ENCODE data around the gene MEIOB.
"Not testable (repeated sequence)": the region's sequence is repeated elsewhere in the genome, so short reads cannot be mapped to it uniquely, and the experiment has no call there.

Gene MEIOB

DNA sequence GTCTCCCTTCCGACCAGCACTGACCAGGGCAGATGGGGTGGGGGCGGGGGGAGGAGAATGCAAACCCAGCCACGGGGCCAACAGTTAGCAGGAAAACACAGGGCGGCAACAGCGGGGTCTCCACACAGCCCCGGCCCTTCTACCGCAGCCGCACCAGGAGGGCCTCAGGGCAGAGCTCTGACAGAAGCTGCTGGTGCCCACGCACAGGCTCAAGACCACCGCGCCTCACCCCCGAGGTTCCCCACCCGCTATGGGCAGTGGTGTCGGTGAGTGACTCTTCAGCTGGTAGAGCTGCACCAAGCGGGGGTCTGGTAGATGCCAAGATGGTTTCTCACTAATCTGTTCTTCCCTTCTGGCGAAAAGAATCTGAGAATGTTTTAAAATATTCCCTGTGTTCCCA, 61.4 kb downstream of the MEIOB start:
- no peak for DNase-seq (ENCODE audit: low read depth)

DNA sequence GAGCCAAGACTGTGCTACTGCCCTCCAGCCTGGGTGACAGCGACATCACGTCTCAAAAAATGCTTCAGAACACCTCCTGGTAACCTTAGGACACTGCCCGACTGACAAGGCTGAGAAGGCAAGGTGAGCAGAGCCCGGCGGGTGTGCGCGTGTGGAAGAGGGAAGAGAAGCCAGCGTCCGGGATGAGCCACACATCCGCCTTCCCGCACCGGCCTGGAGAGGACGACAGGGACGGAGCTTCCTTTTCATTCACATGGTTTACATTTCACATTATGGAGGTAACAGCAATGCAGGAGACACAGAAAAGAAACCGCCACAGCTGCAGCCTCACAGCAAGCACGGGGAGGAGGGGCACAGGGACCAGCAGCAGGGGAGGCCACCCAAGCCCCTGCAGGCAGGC, 61.9 kb downstream of the MEIOB start:
- DNase-seq (ENCODE audit: low read depth) = no peak

GRCh38 chr16:1809281-1809801, 62.6 kb downstream of the MEIOB start:
- DNase-seq (ENCODE audit: low read depth) = no peak

GRCh38 chr16:1808691-1809090, 63.3 kb downstream of the MEIOB start:
- no peak for DNase-seq (ENCODE audit: low read depth)

- no peak for DNase-seq (ENCODE audit: low read depth)
Measured at GRCh38 chr16:1807626-1808025, 64.3 kb downstream of the MEIOB start.

GRCh38 chr16:1800701-1801100, 71.3 kb downstream of the MEIOB start:
- DNase-seq (ENCODE audit: low read depth) = no peak

- DNase-seq (ENCODE audit: low read depth) = not testable (repeated sequence)
Measured at GRCh38 chr16:1799263-1799662, 72.7 kb downstream of the MEIOB start.

GRCh38 chr16:1794908-1795666, 76.9 kb downstream of the MEIOB start:
- no peak for DNase-seq (ENCODE audit: low read depth)

DNA sequence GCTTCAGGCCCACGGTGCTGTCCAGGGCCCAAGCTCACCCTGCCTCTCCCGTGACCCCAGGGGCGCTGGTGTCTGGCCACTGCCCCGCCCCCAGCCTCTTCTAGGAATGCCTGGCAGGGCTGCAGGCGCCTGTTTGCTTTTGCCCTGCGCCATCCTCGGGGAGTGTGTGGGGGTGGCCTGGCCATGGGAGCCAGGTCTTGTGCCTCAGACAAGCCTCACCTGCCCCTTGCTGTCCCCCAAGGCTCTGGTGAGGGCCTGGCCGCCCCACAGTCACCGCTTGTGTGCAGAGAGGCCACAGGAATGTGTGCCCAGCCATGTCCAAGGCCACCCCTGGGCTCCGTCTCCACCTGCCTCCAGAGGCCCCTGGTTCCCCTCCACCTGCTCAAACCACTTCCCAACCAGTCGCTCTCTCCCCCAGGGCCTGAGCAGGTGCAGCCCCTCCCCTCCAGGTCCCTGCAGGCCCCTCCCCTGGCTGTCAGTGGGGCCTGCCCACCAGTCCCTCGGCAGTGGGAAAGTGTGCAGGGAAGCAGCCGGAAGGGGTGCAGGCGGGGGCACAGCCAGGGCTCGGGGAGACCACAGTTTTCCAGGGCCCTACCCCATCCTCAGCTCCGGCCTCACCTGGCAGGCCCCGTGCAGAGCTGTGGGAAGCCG, 77.6 kb downstream of the MEIOB start:
- DNase-seq (ENCODE audit: low read depth) = no peak

- DNase-seq (ENCODE audit: low read depth) = no peak
Measured at GRCh38 chr16:1793578-1794220, 78.3 kb downstream of the MEIOB start, which contains the start of gene IGFALS. Gene IGFALS (minus strand): TSS chr16:1793705. CDS start chr16:1793652, 53 bp downstream.

- no peak for DNase-seq (ENCODE audit: low read depth)
Measured at GRCh38 chr16:1792836-1793577, 79.0 kb downstream of the MEIOB start.

GRCh38 chr16:1791943-1792812, 79.8 kb downstream of the MEIOB start:
- no peak for DNase-seq (ENCODE audit: low read depth)

- no peak for DNase-seq (ENCODE audit: low read depth)
Measured at GRCh38 chr16:1791256-1791942, 80.6 kb downstream of the MEIOB start.

DNA sequence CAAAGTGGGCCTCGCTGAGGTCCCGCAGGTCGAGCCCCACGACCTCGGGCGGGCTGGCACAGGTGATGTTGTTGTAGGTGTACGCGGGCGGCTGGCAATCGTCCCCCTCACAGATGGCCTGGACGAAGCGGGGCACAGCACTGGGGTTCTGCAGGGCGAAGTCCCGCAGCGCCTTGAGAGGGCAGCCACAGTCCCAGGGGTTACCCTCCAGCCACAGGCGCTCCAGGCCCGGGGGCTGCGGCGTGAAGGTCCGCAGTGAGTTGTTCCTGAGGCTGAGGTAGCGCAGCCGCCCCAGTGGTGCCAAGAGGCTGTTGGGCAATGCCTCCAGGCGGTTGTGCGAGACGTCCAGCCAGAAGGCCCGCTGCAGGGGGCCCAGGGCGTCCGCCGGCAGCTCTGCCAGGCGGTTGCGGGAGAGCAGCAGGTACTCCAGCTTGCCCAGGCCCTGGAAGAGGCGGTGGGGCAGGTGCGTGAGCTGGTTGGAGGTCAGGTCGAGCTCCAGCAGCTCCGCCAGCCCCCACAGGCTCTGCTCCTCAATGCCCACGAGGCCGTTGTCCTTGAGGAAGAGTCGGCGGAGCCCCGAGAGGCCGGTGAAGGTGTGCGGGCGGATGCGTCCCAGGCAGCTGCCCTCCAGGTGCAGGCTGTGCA, 81.2 kb downstream of the MEIOB start:
- no peak for DNase-seq (ENCODE audit: low read depth)

DNA sequence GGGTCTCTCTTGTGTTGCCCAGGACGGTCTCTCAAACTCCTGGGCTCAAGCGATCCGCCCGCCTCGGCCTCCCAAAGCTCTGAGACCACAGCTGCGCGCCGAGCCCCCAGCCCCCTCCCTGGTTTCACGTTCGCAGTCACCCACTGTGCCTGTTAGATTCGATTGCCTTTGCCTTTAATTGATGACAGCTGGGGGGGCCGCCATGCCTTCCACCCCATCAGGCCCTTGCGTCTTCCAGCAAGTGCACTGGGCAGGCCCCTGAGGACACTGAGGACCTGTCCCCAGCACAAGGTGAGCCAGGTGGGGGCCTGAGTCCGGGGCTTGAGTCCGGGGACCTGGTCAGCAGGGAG, 81.7 kb downstream of the MEIOB start:
- no peak for DNase-seq (ENCODE audit: low read depth)

GRCh38 chr16:1789643-1790045, 82.3 kb downstream of the MEIOB start:
- DNase-seq (ENCODE audit: low read depth) = no peak

DNA sequence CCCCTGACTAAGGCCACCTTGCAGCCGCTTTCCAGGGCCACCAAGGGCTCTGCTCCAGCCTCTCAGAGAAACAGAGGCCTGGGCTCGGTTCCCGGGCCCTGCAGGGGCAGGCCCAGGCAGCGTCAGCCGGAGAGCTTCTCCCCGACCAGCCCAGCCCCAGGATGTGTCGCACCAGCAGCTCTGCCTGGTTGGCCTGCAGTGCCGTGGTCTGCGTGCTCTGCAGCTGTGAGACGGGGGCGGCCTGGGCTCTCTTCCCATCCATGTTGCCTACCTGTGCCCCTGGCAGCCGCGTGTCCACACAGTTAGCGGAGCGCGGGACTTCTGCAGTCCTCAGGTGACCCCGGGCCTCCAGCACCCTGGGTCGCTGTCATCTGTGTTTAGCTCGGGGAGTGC, 83.3 kb downstream of the MEIOB start:
- DNase-seq (ENCODE audit: low read depth) = no peak

DNA sequence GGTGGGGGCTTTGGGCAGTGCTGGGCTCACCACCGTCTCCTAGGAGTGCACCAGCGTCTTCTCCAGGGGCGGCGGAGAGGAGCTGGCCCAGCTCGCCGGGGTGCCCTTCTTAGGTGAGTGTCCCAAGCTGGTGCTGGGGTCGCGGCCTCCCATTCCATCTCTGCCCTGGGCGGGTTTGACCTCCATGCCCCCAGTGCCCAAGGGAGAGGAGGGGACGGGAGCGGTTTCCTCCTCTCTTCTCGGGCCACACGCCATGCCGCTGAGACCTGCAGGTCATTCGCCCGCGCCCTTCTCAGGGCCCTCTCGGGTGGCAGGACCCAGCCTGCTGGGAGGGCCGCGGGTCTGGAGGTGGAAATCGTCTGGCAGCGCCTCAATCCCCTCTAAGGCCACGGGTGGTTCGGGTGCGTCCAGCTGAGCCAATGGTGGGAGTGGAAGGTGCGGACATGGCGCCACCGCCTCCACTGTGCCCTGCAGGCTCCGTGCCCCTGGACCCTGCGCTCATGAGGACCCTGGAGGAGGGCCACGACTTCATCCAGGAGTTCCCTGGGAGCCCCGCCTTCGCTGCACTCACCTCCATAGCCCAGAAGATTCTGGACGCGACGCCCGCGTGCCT, 83.8 kb downstream of the MEIOB start:
- DNase-seq (ENCODE audit: low read depth) = no peak

GRCh38 chr16:1787322-1788094, 84.5 kb downstream of the MEIOB start:
- no peak for DNase-seq (ENCODE audit: low read depth)

Measured in stimulated activated CD8-positive, alpha-beta memory T cell treated with anti-CD3 and anti-CD28 coated beads, Interleukin-15, amount 100 ng/mL, for 24 hours (primary cell).